HG03103 (cell line): ENCODE results near the gene HOXD8.

Experiments
- ATAC-seq: cut with Tn5 transposase; IDR thresholded peaks from one replicate; pipeline ENCODE4 v1.9.1; 2021; ENCODE audit warnings: low read depth; ENCODE audit not compliant: unreplicated experiment

HOXD8 gene

GRCh38 chr2:176157499-176158185 is 28.1 kb downstream of the HOXD8 start:
- ATAC-seq = no peak

GRCh38 chr2:176158186-176158591 is 28.7 kb downstream of the HOXD8 start:
- ATAC-seq = no peak

DNA sequence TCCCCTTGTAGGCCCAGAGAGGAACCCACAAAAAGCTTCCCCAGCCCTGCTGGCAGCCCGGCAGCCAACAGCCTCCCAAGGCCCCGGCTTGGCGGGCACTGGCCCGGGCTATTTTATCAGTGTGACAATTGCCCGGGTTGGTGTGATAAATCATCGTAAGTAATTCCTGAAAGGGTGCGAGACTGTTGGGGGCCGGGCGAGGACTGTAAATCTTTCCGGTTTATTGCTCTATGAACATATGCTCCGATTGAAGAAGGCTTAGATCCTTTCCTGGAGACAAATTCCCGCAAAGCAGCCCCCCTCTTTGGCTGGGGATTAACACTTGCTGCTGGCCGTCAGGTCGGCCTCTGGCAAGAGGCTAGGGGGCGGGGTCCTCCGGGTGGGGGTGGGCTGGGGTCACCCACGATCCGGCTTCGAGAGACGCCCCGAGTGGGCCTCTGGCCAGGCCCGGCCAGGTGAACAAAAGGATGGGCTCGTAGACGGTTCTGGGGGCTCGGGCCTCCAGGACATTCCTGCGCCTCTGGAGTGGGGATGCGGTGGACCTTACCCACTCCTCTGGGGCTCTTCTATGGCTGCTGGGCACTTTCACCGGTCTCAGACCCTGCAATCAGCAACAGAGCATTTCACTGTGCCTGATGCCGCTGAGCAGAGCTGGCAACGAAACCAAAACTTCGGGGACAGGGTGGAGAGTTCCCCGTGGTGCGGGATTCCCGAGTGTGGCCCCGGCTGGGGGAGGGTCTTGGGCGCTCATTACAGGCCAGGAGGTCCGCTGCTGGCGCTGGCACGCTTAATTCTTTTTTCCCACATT is 29.6 kb downstream of the HOXD8 start:
- no peak for ATAC-seq

DNA sequence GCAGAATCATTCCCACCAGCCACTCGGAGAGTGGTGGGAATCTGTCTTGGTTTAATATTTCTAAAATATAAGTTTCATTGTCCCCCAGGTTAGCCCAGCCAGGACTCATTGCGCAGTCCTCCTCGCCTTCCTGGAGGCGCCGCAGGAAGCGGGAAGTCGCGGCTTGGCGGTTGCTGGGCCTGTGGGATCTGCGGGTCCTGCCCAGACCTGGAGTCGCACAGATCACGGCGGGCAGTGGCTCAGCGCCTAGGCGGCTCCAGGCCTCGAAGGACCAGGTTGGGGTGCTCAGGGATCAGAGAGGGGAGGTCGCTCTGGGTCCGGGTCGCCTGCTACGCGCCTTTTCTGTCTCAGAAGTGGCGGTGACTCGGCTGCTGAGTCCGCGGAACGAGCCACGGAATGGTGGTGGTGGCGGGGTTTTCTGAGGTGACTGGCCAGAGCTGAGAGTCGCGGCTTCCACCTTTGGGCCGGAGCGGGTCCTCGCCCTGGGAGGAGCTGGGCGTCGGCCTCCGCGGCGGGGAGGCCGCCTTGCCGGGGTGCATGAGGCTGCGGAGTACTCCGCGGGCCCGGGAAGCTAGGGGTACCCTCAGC is 30.3 kb downstream of the HOXD8 start:
- no peak for ATAC-seq

GRCh38 chr2:176160251-176160985 is 30.9 kb downstream of the HOXD8 start:
- ATAC-seq = no peak

GRCh38 chr2:176160986-176161824 is 31.7 kb downstream of the HOXD8 start:
- ATAC-seq = no peak

GRCh38 chr2:176161825-176162626 is 32.5 kb downstream of the HOXD8 start:
- no peak for ATAC-seq

GRCh38 chr2:176162911-176163671 is 33.6 kb downstream of the HOXD8 start:
- ATAC-seq = no peak

DNA sequence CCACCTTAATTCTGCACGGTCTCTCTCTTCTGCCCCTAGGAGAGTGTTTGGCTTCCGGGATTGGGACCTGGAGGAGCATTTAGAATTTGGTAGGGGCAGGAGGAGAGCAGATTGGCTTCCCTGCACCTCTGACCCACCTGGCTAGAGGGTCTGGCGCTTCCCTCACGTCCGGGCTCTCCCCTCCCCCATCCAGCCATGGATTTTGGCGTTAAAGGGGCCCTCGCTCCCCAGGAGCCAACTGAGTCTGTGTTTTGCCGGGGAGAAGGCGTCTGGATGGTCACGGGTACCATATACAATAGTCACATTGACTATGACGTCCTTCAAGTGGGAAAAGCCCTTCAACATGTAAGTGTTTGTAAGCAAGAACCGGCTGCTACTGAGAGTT is 34.2 kb downstream of the HOXD8 start:
- no peak for ATAC-seq

DNA sequence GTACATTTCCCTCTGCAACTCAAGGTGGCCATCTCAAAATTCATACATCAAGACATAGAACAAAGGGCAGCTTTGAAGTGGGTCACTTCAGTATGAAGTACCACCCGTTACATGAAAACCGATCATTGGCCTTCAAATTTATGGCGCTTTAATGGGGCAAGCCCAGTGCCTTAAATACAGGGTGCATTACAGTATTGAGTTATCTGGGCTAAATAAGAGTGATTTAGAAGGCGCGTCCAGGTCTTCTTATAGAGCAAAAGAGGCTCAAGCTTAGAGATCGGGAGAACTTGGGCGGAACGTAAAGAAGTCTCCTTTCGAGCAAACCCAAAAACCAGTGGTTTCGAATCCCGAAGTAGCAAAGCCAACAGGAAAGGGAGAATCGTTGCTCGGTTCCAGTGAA is 34.7 kb downstream of the HOXD8 start:
- ATAC-seq = no peak

DNA sequence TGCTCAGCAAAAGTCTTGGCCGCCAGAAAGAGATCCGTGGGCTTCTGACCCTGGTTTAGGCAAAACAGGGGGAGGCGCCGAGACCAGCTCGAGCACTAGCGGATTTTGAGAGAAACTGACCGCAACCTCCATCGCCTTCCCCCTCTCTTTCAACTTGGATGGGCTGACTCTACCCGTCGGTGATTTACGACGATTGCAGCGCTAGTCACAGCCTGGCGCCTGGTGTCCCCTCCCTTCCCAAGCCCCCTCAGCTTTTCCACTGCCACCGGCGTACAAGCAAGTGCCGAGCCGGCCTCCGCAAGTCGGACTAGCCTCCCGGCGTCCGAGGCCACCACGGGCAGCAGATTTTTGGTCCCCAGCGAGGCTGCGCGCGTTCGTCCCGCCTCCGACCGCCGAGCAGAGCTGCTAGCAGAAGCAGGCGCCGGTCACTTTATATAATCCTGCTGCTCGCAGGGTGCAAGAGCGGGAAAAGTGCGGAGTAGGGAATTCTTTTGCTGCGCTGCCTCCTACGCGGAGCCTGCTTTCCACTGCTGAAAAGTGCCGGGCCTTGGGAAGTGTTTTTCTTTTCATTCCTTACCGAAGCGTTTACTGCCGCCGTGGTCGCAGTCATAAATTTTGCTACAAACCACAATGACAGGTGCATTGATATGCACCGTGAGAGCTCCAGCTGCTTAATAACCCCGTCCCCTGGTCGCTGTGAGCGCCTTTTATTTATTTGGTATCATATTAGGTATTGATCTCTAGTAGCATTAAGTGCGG is 35.3 kb downstream of the HOXD8 start:
- no peak for ATAC-seq

DNA sequence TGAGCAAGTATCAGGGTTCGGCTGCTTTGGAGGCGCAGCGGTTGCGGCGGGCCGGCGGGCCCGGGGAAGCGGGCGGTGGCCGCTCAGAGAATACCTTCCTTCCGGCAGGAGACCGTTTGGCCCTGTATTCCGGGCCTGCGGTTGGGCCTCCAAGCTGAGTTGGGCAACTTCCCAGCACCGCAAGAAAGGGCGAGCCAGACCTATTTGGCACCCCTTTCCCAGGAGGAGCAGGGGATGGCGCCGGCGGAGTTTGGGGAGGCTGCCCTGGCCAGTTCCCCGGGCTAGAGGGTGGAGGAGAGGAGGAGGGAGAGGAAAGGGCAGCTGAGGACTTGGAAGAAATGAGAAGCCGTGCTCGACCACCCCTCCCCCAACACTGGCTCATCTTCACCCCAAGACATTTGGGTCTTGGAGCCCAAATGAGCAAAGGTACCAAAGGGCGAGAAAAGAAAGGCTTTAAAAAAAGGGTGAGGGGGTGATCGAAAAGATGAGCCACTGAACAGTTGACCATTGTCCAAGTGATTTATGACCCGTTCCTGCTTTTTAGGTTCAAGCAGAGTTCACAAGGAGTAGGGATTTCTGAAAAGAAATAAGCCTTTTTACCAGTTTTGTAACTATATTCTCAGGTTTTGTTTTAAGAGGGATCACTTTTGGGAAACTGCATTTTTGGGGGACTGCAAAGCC is 36.0 kb downstream of the HOXD8 start:
- ATAC-seq = no peak

DNA sequence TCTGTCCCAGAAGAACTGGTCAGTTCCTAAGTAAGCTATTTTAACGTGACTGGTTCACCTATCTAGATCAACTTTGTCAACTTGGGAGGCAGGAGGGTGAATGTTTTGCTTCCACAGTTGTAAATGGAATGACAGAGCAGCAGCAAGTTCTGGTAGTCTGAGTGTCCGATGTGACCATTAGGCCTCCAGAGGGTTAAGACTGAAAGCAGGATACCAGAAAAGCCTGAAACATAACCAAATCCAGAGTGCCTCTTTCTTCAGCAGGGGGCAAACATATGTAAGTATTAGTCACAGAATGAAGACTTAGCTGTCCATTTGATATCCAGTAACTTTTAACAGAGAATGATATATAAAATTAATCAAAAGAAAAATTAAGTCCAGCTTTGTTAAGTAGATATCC is 36.8 kb downstream of the HOXD8 start:
- no peak for ATAC-seq

DNA sequence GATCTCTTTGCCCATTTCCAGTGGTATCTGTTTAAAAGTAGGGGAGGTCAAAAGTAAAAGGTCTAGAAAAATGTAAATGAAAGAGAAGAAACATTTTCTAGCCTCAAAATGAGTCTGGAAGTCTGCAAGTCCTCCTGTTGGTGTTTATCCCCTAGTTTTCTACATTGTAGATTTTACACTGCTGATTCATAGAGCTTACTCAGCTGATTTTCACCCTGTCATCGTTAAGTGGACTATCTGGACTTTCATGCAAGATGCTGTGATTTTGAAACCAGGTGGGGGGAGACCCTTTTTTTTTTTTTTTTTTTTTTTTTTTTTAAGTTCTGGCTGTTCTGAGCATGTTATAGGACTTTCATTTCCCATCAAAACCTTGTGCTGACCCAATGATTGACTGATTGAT is 37.9 kb downstream of the HOXD8 start:
- ATAC-seq = no peak

GRCh38 chr2:176169181-176169580 is 39.7 kb downstream of the HOXD8 start:
- ATAC-seq = no peak

- no peak for ATAC-seq
Measured at GRCh38 chr2:176169711-176170110, 40.2 kb downstream of the HOXD8 start.

GRCh38 chr2:176170602-176171305 is 41.2 kb downstream of the HOXD8 start:
- no peak for ATAC-seq
